Measurements from ENCODE around the gene RPE.

GRCh38 chr2:210007895-210008294, 5.5 kb downstream of the RPE start:
- TF ChIP-seq EZH2 (IDR thresholded peaks at IDR 0.05) = no peak
- no peak for TF ChIP-seq POLR2AphosphoS5 (IDR thresholded peaks at IDR 0.05; ENCODE audit: borderline replicate concordance, low read depth, low read length)
- TF ChIP-seq FOXP2 (optimal IDR thresholded peaks at IDR 0.05; ENCODE audit: control extremely low read depth, extremely low read length, insufficient read depth) = no peak
